ENCODE results near the gene PTPA. TPM values are rescaled to one million over a fixed set of nuclear protein-coding genes. Genes with fewer than 3 reads are reported as not detected.

Gene PTPA
- total and polyA plus RNA-seq, 2 donors (not counting 3 experiments of a cell fraction or from before 2014, with no cell fraction given): 97.7 to 121 TPM

GRCh38 chr9:129089246-129089645, 22.0 kb upstream of the PTPA start:
- no TSS peak for BruUV-seq (replicated peaks)
- no peak overlapping the region for H3K27ac ChIP-seq (ENCODE audit: insufficient read depth, low read depth, low read length)
- H3K27me3 ChIP-seq (ENCODE audit: control insufficient read depth in 2 of 2, insufficient read depth in 2 of 2, low read length in 2 of 2): no peaks in the 10 kb centered on the region
- no peaks in the 10 kb centered on the region for H3K9me1 ChIP-seq (replicated peaks; ENCODE audit: control insufficient read depth, extremely low read depth, insufficient read depth, low read length)
- no peak overlapping the region for H3K9ac ChIP-seq (replicated peaks; ENCODE audit: extremely low read depth, insufficient read depth, low read length)
- ChIA-PET CTCF (no interaction called here), POLR2A (no interaction called here)
- H2AFZ ChIP-seq (ENCODE audit: low read depth, low read length): no peak overlapping the region
- TF ChIP-seq MYC (IDR thresholded peaks at IDR 0.05; ENCODE audit: low read depth, low read length): no peak
- TF ChIP-seq EZH2 (IDR thresholded peaks at IDR 0.05; ENCODE audit: borderline replicate concordance, low read depth, low read length, severe bottlenecking): no peak
- no peak for TF ChIP-seq POLR2A (IDR thresholded peaks at IDR 0.05; ENCODE audit: low read depth, low read length)
- no peak for TF ChIP-seq POLR2AphosphoS5 (IDR thresholded peaks at IDR 0.05; ENCODE audit: insufficient read depth, low read depth, low read length)
- TF ChIP-seq, protein P1, sequence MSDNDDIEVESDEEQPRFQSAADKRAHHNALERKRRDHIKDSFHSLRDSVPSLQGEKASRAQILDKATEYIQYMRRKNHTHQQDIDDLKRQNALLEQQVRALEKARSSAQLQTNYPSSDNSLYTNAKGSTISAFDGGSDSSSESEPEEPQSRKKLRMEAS (IDR thresholded peaks at IDR 0.05; ENCODE audit: insufficient read depth, insufficient read length): no peak
- TF ChIP-seq GATA2 (IDR thresholded peaks at IDR 0.05; ENCODE audit: insufficient read depth, insufficient read length, low read depth, low read length): no peak
- TF ChIP-seq CTCF (IDR thresholded peaks at IDR 0.05; ENCODE audit: extremely low read depth in 1 of 2, insufficient read depth in 1 of 2, low read depth in 1 of 2, low read length in 2 of 2): no peak
- no peak for TF ChIP-seq FOS (IDR thresholded peaks at IDR 0.05; ENCODE audit: borderline replicate concordance, insufficient read depth, low read length)
- TF ChIP-seq JUN (IDR thresholded peaks at IDR 0.05; ENCODE audit: borderline replicate concordance, insufficient read depth, insufficient read length, low read depth): no peak
- no peak for FAIRE-seq
- intact Hi-C loops (cut with micrococcal nuclease): no loop called here
- DNase-seq (ENCODE audit: low read depth, low spot score): no peak
- H3K9me3 ChIP-seq (replicated peaks; ENCODE audit: control insufficient read depth, insufficient read depth, low read length): no peaks in the 10 kb centered on the region
- H3K79me2 ChIP-seq (ENCODE audit: control insufficient read depth, insufficient read depth, low read length): no peaks in the 10 kb centered on the region
- H3K36me3 ChIP-seq (ENCODE audit: control insufficient read depth in 2 of 2, extremely low read depth in 1 of 2, insufficient read depth in 2 of 2, low read length in 2 of 2): peaks cover 6 to 24% of the 10 kb centered on the region in 2 experiments
- no peak overlapping the region for H3K4me2 ChIP-seq (ENCODE audit: insufficient read depth, low read length)
- dilution Hi-C loops (cut with MboI; ENCODE audit: extremely low pct_ligation_motif_present, low sequenced_read_pairs): no loop called here
- H3K4me1 ChIP-seq (ENCODE audit: control insufficient read depth, extremely low read depth, insufficient read depth, low read length): no peaks in the 10 kb centered on the region
- H3K4me3 ChIP-seq (replicated peaks in 1 of 3; ENCODE audit: insufficient read depth in 1 of 3, low read depth in 1 of 3, low read length in 3 of 3): no peak overlapping the region
- no peaks in the 10 kb centered on the region for H4K20me1 ChIP-seq (replicated peaks; ENCODE audit: control insufficient read depth, extremely low read depth, insufficient read depth, low read length)

Measured in endothelial cell of umbilical vein (primary cell).